Activated T-cell treated with anti-CD3 and anti-CD28 coated beads, Interleukin-2, amount 50 U/mL, for 48 hours (primary cell): ENCODE data around the gene IL22RA2.
"Not testable (repeated sequence)": the region's sequence is repeated elsewhere in the genome, so short reads cannot be mapped to it uniquely, and the experiment has no call there.

Experiments used
- DNase-seq, 2 experiments: peaks; one replicate each; pipeline ENCODE4 v3.0.0-alpha.2; 2020

Gene IL22RA2, protein sequence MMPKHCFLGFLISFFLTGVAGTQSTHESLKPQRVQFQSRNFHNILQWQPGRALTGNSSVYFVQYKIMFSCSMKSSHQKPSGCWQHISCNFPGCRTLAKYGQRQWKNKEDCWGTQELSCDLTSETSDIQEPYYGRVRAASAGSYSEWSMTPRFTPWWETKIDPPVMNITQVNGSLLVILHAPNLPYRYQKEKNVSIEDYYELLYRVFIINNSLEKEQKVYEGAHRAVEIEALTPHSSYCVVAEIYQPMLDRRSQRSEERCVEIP

DNA sequence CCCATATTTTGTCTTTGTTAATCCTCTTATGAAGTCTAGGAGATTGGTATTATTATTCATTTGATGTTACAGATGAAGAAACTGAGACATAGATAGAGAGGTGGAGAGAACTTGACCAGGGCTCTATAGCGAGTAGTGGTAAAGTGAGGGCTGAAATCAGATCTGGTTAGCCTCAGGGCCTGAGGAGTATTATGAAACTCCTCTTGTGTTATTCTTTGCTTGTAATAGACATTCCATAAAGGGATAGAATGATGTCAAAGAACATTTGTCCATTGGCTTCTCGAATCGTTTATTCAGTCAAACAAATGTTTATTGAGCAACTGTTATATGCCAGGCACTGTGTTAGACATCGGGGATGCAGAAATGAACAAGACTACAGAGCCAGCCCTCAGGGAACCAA is at the start of gene IL22RA2:
IL22RA2 (minus strand) TSS at position 144 of the 400 bp plus-strand sequence. CDS start 11,895 bp downstream, outside the sequence.
- no peak for DNase-seq

DNA sequence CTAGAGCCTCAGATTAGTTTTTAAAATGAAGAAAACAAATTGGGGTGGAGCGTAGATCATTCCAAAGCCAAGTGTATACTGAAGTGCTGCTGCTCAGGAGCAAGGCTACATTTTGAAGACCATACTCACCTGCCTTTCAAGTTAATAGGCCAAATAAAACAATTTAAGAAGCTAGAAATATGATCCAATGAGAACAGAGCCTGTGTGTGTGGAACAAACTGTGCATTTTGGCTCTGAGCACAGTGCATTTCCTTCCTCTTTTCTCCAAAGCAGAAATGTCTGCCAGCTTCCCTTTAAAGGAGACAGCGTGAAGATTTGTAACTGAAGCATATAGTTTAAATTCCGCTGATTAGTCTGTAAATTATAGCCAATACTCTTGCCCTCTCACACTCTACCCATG is 48.9 kb upstream of the IL22RA2 start:
- DNase-seq = no peak

DNA sequence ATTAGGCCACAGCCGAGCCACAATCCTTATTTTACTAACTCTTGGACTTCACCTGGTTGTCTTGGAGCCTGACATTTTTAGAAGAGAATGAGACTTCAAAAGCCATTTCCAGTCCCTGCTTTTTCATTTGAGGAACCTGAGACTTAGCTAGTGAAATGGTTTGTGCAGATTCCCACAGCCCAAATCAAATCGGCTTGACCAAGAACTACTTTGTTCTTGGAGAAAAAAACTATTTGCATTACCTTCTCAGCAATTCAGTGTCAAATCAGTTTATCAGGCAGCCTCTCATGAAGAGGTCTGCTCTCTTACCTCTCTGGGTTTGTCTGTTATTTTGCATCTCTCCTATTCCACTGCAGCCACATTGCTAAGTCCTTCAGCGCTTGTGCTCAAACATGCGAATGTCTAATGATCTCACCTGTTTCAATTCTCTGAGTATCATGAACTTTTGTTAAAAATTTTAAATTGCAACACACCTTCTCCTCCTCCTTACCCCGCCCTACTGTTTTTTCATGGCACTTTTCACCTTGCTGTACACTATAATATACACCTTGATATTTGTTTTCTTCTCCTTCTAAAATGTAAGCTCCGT is 46.3 kb upstream of the IL22RA2 start:
- no peak for DNase-seq

DNA sequence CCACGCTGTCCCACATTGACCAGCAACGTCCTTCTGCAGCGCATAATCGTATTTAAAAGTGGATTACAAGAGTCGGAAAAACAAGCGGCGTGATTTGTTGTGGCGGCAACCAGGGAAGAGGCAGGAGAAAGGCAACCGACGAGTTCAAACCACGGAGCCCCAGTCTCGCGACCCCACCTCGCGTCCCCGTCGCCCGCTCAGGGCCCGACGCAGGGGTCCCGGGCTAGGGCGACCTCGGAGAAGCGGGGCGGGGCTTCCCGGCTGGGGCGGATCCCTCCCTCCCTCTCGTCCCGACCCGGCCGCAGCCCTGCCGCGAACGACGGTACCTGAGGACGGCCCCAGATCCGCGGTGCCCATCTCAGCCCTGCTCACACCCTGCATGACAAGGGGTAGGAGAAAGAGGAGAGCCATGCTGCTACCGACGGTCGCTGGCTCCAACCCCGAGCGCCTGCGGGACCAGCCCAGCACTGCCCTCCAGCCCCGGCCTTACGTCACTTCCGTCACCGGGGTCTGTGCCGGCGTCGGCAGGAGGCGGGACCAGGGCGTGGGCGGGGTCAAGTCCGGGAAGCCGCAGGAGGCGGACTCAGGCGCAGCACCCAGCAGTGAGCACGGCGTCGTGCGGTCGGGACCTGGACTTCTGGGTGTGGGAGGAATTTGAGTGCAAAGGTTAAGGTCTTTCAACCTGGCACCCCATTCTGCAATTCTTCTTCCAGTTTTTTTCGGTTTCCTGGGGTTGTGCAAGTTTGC is 45.6 kb upstream of the IL22RA2 start, which contains the start of gene IFNGR1:
IFNGR1 (minus strand) TSS at position 469 of the 747 bp plus-strand sequence; CDS start at position 411, 58 bp downstream.
- peak; percentile 94 to 98 for DNase-seq

DNA sequence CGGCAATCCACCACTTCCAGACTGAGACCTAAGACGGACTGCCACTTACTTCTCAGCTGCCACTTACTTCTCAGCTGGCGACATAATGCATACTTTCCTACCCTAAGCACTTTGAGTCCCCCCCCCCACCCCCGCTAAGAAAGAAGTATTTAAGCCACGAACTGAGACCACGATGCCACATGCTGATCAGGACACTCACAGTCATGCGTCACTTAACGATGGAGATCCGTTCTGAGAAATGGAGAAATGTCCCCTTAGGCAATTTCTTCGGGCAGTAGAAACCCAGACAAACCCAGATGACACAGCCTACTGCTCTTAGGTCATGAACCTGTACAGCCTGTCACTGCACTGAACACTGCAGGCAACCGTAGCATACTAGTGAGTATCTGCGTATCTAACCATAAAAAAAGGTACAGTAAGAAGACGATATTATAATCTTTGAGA is 45.1 kb upstream of the IL22RA2 start:
- DNase-seq = peak in 1 of 2 experiments; percentile 53

DNA sequence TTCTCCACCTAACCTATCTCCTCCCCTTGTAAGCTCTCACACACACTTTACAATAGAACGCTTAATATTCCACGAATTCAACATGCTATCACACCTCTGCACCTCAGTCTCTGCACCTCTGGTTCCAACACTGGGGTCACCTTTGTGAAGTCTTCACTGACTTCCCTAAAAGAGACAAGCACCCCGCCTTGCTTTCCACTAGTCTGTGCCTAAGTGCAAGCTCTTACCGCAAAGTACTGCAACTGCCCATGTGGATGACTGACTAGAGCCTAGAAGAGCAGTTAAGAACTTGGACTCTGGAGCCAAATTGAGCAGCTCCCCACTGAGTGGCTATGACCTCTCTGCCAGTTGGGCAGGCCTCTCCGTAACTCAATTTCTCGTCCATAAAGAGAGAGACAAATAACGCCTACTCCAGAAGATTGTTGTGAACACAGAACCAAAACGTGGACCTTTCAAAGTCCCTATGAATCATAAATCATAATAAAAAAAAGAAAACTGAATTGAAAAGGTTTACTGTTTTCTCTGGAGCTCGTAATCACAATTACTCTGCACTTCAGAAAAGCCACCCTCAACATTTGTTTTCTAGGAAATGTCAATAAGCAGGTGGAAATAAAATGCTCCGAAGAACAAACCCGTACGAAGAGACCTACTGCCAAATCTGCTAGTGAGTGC is 44.5 kb upstream of the IL22RA2 start:
- no peak for DNase-seq

DNA sequence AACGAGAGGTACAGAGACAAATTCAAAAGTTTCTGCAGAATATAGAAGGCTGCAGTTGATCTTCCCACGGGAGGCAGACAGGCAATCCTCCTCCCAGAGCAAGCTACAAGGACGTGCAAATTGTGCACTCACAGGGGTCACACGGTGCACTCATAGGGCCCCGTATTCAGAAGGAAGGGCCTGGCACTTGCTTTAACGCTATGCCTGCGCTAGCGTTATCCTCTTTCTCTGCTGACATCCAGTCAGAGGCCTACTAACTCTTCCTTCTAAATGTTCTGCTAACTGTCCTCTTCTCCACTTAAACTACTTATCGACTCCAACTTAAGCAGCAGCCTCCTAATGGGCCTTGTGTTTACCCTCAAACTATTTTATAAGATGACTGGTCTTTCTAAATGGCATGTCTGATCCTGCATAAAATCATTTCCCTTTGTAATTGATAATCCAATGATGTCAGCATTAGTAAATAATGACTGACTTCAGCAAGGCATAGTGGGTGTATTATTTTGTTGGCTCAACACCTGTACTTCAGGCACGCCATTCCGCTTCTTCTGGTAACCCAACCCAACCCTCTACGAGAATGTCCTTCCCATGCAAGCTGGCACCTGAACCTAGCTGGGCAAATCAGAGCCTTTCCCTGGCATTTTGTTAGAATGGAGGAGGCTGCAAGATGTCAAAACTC is 43.6 kb upstream of the IL22RA2 start:
- no peak for DNase-seq

DNA sequence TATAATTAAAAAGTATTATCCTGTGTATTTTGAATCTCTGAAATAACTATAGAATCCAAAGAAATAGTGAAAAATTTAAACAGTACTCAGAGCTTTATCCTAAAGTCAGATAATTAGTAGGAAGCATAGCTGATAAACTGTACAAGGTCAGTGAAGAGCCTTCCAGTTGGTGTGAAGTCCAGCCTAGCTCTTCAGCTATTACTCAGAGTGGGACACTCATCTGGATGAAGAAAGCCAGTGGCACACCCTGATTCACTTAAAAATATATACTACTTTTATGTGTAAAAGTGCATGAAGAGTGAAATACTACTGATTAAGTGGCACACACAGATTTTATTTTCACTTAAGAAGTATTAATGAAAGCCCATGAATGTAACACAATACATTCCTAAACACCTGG is 42.7 kb upstream of the IL22RA2 start:
- DNase-seq = no peak

DNA sequence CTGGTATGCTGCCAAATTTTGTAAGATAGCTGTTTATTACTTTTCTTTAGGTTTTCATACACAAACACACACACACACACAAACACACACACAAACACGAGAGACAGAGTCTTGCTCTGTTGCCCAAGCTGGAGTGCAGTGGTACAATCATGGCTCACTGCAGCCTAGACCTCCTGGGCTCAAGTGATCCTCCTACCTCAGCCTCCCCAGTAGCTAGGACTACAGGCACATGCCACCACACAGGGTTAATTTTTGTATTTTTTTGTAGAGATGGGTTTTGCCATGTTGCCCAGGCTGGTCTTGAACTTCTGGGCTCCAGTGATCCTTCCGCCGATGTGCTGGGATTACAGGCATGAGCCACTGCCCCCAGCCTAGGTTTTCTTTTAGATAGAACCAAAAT is 42.2 kb upstream of the IL22RA2 start:
- DNase-seq = not testable (repeated sequence)

DNA sequence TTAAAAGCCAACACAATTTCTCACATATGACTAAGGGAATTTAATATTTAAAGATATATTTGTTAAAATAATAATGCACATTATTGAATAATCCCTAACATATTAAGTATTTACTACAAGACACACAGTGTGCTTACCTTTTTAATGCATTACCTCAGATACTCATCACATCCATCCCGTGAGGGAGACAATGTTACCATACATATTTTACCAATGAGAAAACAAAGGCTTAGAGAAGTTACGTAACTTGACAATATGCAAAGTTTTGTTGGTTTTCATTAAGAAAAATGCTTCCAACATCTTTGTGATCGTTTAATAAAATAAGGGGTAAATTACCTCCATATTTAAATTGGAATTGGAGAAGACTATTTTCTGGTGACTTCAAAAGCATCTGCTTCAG is 41.5 kb upstream of the IL22RA2 start:
- no peak for DNase-seq

DNA sequence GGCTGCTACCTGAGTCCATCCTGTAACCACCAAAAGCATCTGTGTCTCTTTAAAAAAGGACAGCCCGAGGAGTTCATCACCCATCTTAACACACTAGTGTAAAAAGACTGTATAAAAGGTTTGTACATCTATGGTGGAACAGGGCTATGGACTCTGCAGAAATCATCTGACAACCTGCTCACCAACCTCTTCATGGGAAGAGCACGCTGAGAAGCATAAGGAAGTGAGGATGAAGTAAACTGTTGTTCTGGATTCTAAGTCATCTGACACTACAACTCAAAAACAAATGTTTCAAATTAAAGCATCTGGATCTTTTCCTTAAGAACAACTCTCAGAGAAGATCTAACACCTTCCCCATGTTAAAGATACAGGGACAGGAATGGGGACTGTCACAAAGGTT is 40.4 kb upstream of the IL22RA2 start:
- no peak for DNase-seq

DNA sequence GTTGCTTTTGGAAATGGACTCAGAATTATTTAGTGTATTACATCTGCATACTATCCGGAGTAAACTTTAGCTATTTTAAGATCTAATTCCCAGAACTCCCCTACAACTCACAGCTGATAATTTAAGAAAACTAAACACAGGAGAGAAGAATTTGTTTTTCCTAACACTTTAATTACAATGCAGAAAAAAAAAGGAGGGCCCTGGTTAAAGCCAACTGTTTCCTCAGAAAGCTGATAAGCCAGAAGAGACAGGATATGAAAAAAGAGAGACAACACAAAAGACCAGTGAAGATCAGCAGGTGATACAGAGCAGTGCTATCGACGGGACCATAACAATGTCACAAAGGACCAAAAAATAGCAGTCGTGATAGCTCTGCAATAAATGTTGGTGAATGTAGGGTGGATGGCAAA is 39.9 kb upstream of the IL22RA2 start:
- DNase-seq = no peak

DNA sequence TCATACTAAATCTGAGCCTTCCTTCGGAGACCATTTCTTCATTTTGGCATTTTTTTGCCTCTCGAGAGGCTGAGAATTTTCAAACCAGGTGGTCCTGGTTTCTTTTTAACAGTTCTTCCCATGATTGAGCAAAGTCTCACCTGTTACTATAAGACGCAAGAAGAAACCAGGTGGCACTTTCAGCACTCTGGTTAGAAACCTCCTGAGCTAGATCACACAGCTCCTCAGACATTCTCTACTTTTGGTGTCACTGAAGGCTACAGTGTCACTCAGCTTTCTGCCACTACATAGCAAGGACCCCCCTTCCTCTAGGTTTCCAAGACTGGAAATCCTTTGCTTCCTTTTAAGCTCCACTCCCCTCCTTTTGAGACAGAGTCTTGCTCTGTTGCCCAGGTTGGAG is 38.5 kb upstream of the IL22RA2 start:
- DNase-seq = no peak

DNA sequence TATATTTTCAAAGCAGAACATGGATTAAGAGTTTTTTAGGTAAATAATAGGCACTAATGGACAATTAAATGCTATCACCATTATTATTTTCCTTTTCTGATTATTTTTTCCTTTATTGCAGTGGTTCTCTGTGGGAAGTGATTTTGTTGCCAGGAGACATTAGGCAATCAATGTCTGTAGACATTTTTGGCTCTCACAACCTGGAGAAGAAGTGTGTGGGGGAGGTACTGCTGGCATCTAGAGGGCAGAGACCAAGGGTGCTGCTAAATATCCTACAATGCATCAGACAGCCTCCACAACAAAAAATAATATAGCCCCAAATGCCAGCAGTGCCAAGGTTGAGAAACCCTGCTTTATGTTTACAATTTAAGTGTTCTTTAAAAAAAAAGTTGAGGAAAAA is 37.5 kb upstream of the IL22RA2 start:
- no peak for DNase-seq

DNA sequence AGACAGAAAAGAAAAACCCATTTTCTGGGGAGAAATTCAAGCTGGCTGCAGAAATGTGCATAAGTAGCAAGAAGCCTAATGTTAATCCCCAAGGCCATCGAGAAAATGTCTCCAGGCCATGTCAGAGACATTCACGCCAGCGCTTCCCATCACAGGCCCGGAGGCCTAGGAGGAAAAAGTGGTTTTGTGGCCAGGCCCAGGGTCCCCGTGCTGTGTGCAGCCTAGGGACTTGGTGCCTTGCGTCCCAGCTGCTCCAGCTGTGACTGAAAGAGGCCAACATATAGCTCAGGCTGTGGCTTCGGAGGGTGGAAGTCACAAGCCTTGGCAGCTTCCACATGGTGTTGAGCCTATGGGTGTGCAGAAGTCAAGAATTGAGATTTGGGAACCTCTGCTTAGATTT is 34.8 kb upstream of the IL22RA2 start:
- DNase-seq = no peak

DNA sequence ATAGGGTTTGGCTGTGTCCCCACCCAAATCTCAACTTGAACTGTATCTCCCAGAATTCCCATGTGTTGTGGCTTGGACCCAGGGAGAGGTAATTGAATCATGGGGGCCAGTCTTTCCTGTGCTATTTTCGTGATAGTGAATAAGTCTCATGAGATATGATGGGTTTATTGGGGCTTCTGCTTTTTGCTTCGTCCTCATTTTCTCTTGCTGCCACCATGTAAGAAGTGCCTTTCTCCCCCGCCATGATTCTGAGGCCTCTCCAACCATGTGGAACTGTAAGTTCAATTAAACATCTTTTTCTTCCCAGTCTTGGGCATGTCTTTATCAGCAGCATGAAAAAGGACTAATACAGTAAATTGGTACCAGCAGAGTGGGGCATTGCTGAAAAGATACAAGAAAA is 34.0 kb upstream of the IL22RA2 start:
- DNase-seq = not testable (repeated sequence)

DNA sequence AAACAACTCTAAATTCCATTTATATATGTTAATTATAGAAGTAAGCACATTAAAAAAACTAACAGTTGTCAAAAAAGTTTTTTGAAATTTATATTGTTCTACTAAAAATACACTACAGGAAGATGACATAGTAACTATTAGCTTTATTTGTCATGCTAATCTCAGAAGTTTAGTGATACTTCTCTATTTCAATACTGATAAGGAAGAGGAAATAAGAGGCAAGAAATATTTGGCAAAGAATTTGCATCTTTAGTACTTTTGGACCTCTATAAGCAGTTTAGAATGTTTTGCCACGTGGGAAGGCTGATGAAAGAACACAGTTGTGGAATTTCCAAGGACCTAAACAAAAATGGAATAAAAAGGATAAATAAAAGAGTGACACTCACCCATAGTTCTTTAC is 33.1 kb upstream of the IL22RA2 start:
- DNase-seq = no peak

DNA sequence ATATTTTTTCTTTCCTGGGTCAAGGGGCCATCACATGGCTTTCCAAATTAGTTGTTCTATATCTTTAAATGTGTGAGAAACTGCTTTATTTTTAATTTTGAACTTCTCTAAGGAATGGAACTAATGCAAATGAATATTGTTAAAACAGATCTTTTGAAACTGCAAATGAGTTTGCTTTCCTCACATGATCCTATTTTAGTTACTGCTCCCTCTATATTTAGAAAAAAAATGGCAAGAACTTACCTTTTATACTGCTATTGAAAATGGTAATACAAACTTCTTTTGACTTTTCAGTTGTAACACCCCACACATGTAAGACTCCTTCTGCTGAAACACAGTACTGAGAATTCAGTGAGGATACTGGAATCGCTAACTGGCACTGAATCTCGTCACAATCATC is 29.8 kb upstream of the IL22RA2 start:
- no peak for DNase-seq

DNA sequence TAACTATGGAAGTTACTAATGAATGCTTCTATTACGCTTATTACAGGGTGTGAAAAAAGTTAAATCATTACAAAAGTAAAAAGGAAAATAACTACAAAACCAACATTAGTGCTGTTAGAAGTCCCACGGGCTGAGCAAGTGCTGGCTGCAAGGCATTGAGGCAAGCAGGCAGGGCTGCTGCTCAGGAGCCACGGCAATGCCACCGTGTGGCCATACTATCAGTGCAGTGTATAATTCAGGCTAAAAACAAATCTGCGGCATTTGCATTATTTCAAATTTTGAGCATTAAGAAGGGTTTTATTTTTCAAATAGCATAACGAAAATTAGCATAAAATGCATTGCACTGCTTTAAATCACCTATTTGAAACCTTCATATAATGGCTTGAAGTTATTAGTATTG is 28.6 kb upstream of the IL22RA2 start:
- DNase-seq = no peak

DNA sequence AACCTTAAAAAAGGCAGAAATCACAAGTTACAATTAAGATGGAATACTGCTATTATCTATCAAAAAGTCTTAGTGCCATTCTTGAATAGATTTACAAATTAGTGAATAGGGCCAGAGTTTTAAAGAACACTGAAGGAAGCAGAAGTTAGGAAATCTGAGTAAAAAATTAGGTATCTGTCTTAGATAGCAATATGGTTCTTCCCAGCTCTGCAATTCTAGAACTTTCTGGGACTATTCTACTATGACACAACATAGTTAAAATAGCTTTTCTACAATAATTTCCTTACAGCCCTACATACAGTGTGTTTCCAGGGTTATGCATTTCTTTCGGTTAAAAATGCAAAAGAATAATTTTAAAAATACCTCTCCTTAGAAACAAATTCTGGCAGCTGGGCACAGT is 27.6 kb upstream of the IL22RA2 start:
- DNase-seq = no peak

DNA sequence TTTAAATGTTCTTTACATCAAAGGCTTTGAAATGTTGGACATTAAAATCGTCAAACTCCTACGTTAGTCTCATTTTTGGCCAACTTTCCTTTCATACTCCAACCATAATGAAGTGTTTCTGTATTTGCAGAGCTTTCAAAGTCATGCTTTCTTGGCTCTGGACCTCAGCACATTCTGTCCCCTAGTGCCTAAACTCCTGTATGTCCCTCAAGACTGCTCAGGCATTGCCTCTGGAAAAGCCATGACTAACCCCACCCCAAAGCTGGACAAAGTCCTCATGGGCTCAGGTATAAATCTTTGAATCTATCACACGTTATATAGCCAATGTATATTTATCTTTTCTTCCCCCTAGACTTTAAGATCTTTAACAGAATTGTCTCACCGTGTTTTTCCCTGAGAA is 26.8 kb upstream of the IL22RA2 start:
- no peak for DNase-seq

DNA sequence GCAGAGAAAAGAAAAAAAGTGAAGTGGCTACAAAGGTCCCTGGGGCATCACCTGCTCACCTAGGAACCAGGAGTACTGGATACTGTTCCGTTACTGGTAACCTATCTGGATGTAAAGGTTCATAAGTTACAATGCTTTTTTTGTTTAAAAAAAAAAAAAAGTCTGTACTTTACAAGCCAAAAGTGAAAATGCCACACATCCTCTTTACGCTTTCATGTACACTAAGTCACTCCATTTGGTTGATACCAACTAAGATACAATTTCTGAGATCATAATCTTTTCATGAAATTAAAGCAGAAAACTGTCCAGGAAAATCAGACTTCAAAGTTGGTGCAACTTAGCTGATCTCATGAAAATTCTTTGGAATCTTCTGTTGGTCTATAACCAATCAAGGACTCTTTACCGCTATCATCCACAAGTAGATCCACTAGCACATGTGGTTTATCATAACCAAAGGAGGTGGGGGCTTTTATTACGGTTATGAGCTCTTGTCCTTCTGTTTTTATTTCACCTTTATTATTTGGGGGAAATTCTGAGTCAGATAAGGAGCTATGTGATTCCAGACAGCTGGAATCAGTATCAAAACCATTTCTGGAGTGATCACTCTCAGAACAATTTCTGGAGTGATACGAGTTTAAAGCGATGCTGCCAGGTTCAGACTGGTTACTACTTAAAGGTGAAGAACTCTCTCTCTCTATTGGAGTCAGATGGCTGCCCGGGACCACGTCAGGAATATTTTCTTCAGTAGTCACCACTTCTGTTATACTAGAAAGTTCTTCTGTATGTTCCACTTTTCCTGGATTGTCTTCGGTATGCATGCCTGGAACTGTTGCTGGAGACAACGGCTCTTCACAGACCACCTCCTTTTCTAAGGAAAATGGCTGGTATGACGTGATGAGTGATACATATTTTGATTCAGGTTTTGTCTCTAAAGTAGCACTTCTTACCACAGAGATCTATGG is 24.5 kb upstream of the IL22RA2 start:
- no peak for DNase-seq
